Medulla oblongata (tissue), 1 donor: ENCODE results near the gene ZP1.
"Not testable (repeated sequence)": the region's sequence is repeated elsewhere in the genome, so short reads cannot be mapped to it uniquely, and the experiment has no call there.

ENCODE experiments used
- DNase-seq: peaks from one replicate; pipeline ENCODE4 v3.0.0-alpha.2; 2015; ENCODE audit errors: extremely low spot score

ZP1 gene

GRCh38 chr11:60866911-60867870 is at the start of gene ZP1:
ZP1 (plus strand) TSS chr11:60867542; CDS start chr11:60867562, 20 bp downstream.
- no peak for DNase-seq

- DNase-seq: no peak
Measured at GRCh38 chr11:60818057-60818456, 49.3 kb upstream of the ZP1 start.

- DNase-seq: no peak
Measured at GRCh38 chr11:60821827-60822599, 45.3 kb upstream of the ZP1 start.

GRCh38 chr11:60823745-60824306 is 43.5 kb upstream of the ZP1 start:
- not testable (repeated sequence) for DNase-seq

- no peak for DNase-seq
Measured at GRCh38 chr11:60825118-60825517, 42.2 kb upstream of the ZP1 start.

GRCh38 chr11:60825790-60826189 is 41.6 kb upstream of the ZP1 start:
- DNase-seq: no peak

- DNase-seq: no peak
Measured at GRCh38 chr11:60830478-60831142, 36.7 kb upstream of the ZP1 start.

- peak; percentile 89 for DNase-seq
Measured at GRCh38 chr11:60831143-60831500, 36.2 kb upstream of the ZP1 start.

GRCh38 chr11:60831501-60832079 is 35.8 kb upstream of the ZP1 start:
- DNase-seq: no peak

GRCh38 chr11:60834742-60835533 is 32.4 kb upstream of the ZP1 start:
- DNase-seq: no peak

GRCh38 chr11:60835534-60835846 is 31.9 kb upstream of the ZP1 start:
- DNase-seq: peak; percentile 63

- DNase-seq: no peak
Measured at GRCh38 chr11:60836866-60837515, 30.4 kb upstream of the ZP1 start.

- DNase-seq: no peak
Measured at GRCh38 chr11:60838132-60838531, 29.2 kb upstream of the ZP1 start.

GRCh38 chr11:60840470-60841430 is 26.6 kb upstream of the ZP1 start:
- peak; percentile 40 for DNase-seq

- peak; percentile 97 for DNase-seq
Measured at GRCh38 chr11:60841797-60842667, 25.3 kb upstream of the ZP1 start, which contains the start of gene CCDC86. CCDC86 (plus strand) TSS chr11:60842113; CDS start chr11:60842125, 12 bp downstream.

GRCh38 chr11:60842668-60843600 is 24.4 kb upstream of the ZP1 start:
- no peak for DNase-seq
